ENCODE data around the gene HMCES.

The HMCES gene

DNA sequence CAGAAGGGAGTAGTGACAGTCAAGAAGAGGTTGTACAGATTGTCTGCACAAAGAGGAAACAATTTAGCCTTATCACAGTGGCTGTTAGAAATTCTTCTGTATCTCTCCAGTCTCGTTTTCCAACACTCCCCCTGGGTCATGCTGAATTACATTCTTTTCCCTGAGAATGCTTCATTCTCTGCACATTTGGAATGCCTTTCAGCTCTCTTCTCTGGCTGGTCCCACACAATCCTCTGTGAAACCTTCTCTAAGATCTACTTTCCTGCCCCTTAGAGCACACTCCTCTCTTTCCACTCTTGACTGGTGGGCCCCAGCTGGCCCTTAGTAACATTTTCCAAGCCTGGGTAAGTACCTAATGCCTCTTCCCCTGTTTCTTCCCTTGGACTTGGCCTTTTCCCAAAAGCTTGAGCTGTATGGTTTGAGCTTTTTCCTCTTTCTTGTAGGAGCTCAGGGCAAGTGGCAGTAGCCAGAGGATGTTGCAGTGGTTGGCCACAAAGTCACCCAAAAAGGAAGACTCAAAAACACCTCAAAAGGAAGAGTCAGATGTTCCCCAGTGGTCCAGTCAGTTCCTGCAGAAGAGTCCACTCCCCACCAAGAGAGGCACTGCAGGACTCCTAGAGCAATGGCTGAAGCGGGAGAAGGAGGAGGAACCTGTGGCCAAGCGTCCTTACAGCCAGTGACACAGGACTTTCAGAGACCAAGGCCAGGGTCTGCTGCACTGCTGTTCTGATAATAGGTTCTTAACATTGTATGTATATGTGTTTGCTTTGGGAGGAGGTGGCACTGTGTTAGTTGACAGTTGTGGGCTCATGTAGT lies 25.7 kb downstream of the HMCES start:
- peak; percentile 56 for DNase-seq

- no peak for DNase-seq
Measured at GRCh38 chr3:129304962-129305222, 26.2 kb downstream of the HMCES start.

- DNase-seq = peak; percentile 62
Measured at GRCh38 chr3:129305592-129306091, 27.0 kb downstream of the HMCES start.

DNA sequence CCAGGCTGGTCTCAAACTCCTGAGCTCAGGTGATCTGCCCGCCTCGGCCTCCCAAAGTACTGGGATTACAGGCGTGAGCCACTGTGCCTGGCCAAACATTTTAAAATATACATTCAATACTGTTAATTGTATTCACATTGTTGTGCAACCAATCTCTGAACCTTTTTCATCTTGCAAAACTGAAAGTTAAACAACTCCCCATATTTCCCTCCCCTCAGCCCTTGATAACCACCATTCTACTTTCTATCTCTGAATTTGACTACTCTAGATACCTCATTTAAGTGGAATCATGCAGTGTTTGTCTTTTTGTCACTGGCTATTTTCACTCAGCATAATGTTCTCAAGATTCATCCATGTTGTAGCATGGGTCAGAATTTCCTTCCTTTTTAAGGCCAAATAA lies 30.0 kb downstream of the HMCES start:
- DNase-seq = no peak

DNA sequence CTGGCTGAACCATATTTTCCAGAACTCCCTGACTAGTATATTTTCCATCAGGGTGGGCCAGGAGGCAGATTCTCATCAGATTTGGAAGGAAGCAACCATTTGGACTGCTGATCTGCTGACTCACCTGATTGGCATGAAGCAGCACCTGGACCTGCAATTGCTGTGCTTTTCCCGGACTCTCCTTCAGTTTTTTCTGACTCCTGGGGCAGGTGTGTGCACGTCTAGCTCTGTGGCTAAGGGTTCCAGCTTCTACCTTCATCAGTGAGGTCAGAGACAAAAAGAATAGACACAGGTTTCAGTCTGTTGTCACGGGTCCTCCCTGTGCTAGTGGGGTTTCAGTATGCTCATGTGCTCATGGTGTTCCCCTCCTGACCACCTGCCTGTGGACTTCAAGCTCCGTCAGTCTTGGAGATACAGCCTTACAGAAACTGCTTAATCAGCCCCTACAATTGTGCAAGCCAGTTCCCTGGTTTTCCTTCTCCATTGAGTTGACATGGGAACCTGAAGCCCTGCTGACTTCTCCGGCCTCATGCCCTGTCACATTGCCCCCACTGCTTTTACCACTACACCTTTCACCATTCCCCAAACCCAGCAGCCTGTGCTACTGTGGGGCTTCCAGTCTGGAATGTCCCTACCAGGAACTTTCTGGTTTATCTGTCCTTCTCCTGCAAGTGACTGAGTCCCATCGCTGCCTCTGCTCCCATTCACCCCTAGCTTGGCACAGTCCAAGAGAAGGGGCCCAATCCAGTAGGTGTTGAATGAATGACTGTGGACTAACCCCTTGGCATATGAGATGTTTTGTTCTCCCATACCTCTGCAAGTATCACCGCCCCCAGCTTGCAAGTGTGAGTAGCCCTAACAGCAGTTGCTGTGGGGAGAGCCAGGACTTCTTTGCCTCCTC lies 31.7 kb downstream of the HMCES start:
- no peak for DNase-seq

DNA sequence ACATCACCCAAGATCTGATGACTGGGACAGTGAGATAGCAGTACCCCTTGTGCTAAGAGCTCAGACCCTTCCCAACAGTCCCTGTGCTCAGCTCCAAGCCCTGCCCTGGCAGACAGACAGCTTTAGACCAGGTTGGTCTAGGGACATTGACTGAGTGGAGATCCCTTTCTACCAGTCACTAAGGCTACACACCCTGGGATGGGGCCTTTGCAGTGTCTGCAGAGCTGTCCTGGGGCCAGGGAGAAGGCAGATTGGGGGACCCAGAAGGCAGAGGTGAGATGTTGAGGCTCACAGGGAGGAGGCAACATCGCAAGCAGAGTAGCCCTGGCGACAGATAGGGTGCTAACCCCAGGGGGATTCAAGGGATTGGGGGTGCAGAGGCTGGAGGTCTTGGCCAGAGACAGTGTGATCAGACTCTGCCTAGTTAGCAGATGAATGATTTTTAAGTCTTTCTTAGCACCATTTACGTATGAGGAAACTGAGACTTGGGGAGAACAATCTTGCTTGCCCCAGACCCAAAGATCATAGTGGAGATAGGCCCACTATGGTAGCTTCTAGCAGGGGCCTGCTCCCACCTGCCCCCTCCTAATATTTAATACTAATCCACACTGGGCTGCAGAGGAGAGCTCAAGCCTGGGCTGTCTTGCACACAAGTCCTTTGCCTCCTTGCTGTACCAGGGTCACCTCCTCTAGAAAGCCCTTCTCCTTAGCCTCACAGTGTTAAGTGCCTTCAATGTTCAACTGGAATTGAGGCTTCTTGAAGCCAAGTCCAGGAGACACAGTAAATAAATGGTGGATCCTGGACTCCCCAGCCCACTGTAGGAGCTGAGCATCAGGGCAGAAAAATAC lies 32.6 kb downstream of the HMCES start:
- DNase-seq = no peak

- no peak for DNase-seq
Measured at GRCh38 chr3:129312021-129312639, 33.5 kb downstream of the HMCES start.

DNA sequence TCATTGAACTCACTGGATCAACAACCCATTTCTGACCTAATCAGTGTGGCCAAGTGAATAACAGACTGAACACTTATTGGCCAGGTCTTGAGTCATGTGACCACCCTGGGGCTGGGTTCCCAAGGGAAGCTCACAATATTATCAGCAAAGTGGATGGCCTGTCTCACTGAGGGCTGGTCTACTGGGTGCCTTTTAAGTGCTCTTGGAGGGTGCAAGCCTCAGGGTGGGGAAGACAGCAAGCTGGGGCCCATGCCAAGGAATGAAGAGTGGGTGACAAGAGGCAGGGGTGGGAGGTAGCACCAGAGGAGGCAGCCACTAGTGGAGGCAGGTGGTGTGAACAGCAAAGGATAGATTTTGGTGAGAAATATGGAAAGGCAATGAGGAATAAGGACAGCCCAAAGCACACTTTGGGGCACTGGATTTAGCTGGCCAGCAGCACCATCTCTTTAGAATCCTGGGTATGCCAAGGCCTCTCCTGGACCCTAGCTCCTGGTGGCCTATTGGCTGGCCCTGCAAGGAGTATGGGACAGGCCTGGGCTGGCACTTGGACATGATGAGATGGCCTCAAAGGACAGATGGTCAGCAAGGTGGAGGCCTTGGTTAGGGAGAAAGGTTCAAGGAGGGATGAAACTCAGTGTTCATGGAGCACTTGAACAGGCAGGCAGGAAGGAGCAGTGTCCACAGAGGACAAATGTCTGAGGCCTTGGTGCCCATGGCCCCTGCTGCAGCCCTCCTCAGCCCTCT lies 34.2 kb downstream of the HMCES start:
- DNase-seq = peak; percentile 15

DNA sequence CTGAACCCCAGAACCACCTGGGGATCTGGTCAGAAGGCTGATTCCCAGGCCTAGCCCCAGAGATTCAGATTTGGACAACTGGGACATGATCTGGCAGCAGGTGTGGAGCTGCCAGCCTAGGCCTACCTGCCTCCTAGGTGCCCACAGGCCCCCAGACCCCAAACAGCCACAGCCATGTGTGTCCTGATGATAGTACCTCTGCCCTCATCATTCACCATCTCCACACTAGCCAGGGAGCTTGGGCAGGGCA lies 34.7 kb downstream of the HMCES start:
- DNase-seq = no peak

DNA sequence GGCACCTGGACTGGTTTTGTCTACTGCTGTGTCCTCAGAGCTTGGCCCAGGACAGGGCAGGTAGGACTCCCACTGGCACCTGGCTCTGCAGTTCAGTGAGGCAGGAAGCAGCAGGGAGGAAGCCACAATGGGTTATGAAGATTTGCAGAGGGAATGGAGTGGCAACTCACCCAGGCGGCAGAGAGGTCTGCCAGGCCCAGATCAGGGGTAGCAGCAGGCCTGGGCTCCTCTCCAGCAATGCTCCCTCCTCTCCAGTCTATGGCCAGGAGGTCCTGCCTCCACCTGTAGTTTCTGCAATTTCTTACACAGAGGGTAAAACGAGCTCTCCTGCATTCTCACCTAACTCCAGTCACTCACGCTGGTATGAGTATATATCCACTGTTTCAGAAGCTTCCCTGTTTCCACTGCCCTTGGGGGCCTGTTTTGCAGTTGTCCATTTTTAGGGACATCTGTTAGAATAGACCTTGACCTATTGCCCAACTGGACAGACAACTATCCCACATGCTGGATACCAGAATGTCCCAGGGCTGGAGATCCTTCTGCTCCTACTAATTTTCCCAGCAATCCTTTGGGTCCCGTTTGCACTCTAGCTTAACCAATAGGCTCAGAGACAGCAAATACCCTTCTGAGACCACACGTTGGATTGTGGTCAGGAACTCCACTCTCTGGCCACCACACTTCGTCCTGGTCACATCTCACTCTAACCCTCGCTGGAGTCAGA lies 35.2 kb downstream of the HMCES start:
- peak; percentile 45 for DNase-seq

DNA sequence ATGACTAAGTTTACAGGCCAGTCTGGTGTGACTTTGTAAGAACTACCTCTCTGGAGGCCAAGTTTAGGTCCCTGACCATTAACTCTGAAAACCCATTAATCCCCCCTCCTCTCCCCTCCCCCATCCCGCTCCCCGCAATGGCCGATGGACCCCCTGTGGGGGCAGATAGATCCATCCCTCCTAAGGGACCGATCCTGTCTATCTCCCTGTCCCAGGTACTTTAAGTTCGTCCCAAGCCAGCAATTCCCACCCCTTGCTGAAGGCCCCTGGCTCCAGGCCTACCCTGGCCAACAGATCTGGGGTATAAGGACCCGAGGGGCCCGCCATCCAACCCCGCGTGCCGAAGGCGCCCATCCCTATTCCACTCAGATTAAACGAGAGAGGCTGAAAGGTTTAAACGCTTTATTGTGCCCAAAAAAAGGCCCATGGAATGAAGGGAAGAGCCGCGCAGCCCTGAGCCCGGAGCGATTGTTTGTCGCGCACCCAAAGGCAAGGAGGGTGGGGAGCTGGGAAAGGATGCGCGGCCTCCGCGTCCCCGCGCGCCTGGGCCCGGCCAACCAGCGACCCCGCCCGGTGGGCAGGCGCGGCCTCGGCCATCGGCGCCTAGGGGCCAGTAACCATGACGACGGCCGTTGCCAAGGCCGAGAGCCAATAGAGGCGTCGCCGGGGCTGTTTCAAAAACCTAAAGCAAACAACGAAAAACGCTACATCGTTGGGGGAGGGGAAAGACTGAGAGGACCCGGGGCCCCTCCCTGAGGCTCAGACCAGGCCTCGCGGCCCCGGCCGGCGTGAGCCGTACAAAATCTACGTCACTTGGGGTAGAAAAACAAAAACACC lies 35.9 kb downstream of the HMCES start:
- peak; percentile 93 for DNase-seq

DNA sequence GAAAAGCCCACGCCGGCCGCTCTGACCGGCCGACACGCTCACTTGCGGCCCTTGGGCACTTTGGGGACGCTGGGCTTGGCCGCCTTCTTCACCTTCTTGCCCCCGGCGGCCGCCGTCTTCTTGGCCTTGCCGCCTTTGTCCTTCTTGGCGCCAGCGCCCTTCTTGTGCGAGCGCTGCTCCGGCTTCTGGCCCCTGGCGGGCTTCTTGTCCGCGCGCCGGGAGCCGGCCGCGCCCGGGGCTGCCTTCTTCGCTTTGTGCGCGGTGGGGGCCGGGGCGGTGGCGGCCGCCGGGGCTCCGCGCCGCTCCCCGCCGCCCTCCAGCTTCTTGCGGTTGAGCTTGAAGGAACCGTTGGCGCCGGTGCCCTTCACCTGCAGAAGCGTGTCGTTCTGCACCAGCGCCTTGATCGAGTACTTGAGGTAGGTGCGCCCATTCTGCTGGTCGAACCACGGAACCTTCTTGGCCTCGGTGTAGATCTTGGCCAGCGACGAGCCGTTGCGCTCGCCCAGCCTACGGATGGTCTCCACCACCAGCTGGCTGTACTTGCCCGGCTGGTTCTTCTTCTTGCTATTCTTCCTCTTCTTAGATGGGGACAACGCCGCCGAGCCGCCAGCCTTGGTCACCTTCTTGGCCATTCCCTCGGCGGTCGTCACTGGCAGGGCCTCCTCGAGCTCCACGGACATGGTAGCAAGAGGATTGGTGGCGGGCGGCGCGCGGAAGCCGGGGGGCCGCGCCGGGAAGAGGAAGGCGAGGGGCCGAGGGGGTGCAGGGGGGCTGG lies 36.7 kb downstream of the HMCES start:
- peak; percentile 14 for DNase-seq

GRCh38 chr3:129315998-129316247 lies 37.3 kb downstream of the HMCES start:
- DNase-seq = no peak

DNA sequence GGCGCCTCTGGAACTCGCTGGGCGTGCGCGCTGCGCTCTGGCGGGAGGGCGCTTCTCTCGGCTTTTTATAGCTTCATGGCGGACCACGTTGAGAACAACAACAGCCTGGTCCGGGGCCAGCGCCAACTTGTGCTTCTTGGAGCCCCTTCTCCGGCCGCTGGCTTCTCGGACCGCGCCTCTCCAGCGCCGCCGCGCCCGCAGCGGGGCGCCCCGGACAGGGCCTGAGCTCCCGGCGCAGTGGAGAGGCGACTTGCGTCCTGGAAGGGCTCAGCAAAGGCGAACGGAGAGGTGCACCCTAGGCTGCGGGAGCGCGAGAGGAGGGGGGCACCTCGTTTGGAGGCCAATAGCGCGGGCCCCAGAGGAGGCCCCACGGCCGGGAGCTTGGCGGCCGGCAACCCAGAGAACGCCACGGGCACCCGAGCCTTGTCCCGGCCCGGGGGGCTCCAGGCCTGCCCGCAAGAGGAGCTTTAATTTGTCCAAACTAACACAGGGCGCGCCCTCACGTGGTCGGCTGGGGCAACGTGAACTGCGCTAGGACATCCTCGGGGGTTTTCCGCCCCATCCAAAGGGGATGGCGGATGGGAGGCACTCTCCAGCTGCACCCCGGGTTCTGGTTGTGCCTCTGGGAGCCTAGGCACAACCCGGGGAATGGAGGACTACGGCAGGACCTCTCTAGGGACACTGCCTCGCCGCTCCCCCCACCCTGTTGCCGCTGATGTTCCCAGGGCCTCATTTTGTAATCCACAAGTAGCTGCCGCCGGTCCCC lies 37.8 kb downstream of the HMCES start:
- peak; percentile 81 for DNase-seq

DNA sequence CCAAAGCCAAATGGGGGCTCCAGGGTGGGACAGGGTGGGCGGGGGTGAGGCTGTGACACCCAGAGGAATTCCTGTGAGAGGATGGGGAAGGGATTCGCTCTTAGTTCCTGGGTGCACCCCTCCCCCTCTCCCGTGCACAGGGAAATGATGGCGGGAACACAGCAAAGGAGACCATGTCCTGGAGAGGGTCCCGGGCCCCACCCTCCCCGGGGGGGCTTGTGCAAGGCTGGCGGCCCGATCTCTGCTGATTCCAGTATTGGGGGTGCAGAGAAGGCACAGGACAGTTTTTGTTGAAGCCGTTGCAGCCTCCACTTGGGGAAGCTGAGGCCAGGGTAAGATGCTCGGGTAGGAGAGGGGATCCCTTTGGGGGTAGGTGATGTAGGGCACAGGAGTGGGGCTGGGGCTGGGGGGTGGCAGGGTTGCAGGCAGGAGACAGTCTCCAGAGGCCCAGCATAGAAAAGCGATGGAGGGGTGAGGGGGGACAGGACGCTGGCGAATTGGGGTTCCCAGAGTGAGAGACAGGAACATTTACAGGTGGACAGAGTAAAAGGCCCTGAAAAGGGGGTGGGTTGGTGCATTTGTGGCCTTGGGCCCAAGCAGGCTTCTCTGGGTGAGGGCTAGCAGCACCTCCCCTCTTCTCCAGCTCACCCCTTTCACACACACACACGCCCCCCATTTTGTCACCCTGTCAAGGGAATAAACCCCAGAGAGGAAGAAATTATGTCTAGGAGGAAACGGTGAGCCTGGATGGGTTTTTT lies 38.5 kb downstream of the HMCES start:
- DNase-seq = no peak

- DNase-seq = no peak
Measured at GRCh38 chr3:129317848-129318247, 39.2 kb downstream of the HMCES start.

DNA sequence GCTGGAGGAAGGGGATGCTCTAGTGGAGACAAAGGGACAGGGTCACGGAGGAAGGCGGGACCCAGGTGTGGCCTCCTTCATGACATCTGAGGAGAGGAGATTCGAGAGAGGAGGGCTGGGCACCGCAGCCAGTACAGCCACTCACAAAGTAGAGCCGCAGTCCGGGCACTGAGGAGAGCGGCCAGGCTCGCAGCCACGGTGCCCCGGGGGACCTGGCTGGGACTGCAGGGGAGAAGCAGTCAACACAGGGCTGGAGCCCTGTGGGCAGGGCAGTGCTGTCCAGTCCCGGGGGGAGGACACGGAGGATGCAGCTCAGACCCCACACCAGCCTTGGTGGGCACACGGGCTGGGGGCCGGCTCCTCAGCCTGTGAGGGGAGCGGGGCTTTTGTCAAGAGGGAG lies 40.3 kb downstream of the HMCES start:
- no peak for DNase-seq

DNA sequence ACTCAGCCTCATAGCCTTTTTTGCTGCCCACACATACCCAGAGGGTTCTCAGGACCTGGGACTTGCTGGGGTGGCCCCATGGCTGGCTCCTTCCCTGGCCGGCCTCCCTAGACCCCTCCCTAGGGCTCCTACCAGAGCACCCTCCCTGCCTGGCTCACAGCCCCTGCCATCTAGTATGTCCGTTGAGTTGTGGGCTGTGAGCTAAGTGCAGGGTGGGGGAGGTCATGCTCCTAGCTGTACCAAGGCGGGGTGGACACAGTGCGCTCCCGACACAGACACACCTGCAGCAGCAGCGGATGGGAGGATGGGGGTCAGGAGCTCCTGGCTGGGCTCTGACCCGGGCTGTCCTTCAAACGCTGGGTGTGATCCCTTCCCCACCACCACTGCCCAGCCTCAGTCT lies 41.6 kb downstream of the HMCES start:
- no peak for DNase-seq
